Stimulated activated CD8-positive, alpha-beta memory T cell treated with anti-CD3 and anti-CD28 coated beads, Interleukin-12 subunit alpha, Interleukin-12 subunit beta, amount 100 ng/mL, for 24 hours (primary cell): ENCODE measurements around the gene PHF20.
"Not testable (repeated sequence)": the region's sequence is repeated elsewhere in the genome, so short reads cannot be mapped to it uniquely, and the experiment has no call there.

Source experiments
- DNase-seq: peaks from one replicate; pipeline ENCODE4 v3.0.0-alpha.2; 2020; ENCODE audit errors: extremely low read depth

Gene PHF20

DNA sequence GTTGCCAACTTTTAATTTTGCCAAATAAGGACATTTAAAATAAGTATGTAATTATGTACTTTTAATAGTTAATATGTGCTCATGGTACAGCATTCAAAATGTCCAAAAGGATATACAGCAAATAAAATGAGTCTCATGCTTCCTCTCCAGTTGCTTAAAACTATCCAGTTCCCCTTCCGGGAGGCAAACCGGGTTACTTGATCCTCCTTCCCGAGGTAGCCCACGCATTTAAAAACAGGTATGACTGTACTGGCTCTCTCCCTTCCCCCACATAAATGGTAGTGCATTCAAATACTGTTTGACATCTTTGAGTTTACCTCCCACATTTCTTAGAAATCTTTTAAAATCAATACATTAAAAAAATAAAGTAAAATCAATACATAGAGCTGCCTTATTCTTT is 66.4 kb downstream of the PHF20 start:
- no peak for DNase-seq

DNA sequence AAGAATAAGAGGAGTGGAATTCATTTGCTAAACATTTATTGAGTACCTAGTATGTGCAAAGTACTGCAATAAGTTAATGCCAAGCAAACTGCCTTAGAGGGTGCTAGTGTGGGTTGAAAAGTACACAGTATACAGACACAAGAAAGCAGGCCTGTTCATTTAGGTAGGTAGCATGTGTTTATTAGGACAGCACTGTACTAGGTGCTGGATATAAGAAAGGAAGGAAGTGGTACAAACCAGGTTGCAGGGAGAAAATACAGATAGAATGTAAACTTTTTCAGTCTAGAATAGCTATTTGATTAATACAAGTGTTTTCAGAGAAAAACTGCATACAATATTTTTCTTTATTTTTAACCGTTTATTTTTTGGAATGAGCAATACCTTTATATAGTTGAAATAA is 68.1 kb downstream of the PHF20 start:
- no peak for DNase-seq

DNA sequence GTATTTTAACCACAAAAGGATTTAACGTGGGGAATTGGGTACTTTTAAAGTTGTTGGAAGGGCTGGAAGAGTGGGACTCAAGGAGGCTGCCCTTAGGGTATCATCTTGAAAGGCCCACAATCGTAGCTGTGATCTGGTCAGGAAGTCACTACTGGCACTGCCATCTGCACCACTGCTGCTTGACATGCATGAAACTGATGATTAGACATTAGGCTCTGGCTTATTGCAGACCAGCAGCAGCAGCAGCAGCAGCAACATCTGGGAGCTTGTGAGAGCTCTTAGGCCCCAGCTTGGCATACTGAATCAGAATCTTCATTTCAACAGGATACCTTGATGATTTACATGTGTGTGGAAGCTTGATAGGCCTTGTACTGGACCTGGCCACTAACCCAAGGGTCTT is 68.6 kb downstream of the PHF20 start:
- no peak for DNase-seq

DNA sequence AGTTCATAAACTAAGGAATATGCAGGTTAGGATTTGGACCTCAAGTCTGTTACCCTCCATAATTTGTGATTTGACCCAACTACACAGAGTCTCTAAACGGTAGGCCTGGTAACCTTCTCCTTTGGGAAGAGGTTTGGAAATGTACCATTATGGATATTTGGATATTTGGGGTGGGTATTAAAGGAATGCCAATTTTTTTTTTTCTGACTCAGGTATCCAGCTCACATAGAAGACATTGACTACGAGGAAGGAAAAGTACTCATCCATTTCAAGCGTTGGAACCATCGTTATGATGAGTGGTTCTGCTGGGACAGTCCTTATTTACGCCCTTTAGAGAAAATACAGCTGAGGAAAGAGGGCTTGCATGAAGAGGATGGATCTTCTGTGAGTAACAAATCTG is 70.5 kb downstream of the PHF20 start:
- no peak for DNase-seq

DNA sequence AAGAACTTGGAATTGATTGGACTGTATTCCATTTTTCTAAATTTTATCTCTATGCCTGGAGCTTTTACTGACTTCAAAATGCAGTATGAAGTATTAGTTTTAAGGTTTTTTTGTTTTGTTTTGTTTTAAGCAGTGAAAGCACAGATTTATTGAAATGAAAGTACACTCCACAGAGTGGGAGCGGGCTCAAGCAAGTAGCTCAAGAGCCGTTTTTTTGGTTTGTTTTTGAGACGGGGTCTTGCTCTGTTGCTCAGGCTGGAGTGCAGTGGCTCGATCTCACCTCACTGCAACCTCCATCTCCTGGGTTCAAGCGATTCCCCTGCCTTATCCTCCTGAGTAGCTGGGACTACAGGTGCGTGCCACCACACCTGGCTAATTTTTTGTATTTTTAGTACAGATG is 72.1 kb downstream of the PHF20 start:
- not testable (repeated sequence) for DNase-seq

DNA sequence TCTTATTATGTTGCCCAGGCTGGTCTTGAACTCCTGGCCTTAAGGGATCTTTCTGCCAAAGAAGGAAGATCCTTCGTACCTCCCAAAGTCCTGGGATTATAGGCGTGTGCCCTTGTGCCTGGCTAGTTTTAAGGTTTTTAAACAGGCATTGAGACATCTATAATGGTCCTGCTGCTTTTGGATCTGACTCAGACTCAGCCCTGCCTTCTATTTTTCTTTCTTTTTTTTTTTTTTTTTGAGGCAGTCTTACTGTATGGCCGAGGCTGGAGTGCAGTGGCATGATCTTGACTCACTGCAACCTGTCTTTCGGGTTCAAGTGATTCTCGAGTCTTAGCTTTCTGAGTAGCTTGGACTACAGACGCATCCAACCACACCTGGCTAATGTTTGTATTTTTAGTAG is 73.7 kb downstream of the PHF20 start:
- DNase-seq, result no peak

DNA sequence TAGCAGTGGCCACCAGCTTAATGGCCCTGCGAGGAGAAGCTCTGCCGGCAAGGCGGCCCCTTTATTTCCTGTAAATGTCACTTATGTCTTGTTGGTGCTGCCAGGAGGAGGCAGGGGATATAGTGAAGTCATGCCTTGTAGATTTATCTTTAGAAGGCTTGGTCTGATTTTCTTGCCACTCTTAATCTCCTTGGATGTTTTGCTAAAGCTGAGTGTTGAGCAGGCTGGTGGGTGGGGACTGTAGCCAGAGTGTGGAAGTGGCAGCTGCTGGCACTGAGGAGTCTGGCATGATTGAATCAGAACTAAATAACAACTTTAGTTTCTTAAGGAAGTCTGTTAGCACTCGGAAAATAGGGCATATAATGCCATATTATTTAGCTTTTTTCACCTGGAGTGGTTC is 77.9 kb downstream of the PHF20 start:
- DNase-seq, result no peak

DNA sequence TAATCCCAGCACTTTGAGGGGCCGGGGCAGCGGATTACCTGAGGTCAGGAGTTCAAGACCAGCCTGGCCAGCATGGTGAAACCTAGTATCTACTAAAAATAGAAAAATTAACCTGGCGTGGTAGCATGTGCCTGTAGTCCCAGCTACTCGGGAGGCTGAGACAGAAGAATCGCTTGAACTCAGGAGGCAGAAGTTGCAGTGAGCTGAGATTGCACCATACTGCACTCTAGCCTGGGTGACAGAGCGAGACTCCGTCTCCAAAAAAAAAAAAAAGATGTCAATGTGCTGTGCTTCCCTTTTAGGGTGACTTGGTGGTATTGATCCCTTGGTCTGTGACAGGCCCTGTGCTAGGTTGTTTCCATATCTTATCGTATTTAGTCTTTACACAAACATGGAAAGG is 79.8 kb downstream of the PHF20 start:
- DNase-seq, result not testable (repeated sequence)

DNA sequence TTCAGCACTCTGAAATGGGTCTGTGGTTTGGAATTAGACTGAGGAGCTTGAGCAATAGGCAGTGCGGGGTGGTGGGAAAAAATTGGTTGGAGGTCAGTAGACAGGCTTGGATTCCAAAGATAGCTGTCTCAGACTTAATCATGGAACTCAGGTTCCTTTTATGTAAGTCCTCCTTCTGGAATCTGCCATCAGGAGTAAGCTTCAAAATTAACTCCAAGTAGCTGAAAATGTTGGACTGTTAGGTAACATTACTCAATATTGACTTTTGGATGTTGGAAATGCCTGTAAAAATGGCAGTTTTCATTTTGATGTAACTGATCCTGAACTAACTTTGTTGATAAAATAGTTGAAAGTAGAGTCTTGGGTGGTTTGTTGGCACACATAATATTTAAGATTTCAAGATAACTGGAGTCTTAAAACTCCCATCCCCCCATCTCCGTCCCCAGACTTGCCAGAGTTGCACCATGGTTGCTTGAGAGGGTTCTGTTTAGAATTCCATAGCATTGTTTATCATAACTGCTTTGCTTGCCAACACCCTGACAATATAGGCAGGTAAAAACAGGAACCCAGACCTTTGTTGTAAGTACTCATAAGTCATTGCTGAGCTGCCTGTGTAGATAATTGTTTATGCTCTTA is 83.0 kb downstream of the PHF20 start:
- no peak for DNase-seq

DNA sequence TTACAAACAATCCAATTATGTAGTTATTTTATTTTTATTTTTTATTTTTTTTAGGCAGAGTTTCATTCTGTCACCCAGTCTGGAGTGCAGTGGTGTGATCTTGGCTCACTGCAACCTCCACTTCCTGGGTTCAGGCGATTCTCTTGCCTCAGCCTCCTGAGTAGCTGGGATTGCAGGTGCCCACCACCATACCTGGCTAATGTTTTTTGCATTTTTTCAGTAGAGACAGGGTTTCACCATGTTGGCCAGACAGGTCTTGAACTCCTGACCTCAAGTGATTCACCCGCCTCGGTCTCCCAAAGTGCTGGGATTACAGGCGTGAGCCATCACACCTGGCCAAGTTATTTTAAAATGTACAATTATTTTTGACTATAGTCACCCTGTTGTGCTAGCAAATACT is 83.8 kb downstream of the PHF20 start:
- not testable (repeated sequence) for DNase-seq

DNA sequence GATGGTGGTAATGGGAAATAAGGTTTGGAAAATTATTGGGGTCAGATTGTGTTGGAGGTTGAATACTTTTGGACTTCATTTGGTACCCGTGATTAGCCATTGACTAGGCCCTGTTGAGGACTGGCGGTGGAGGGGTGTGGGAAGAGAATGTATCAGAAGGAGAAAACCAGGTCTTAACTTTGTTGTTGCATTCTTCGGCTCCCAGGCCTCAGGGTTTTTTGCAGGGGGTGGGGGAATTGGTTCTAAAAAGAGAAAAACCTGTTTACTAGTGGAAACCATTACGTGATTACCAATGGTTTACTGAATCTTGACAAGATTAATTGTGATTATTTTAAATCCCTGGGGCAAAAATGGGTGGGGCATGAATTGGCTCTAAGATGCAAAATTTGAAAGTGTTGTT is 85.1 kb downstream of the PHF20 start:
- DNase-seq, result no peak

DNA sequence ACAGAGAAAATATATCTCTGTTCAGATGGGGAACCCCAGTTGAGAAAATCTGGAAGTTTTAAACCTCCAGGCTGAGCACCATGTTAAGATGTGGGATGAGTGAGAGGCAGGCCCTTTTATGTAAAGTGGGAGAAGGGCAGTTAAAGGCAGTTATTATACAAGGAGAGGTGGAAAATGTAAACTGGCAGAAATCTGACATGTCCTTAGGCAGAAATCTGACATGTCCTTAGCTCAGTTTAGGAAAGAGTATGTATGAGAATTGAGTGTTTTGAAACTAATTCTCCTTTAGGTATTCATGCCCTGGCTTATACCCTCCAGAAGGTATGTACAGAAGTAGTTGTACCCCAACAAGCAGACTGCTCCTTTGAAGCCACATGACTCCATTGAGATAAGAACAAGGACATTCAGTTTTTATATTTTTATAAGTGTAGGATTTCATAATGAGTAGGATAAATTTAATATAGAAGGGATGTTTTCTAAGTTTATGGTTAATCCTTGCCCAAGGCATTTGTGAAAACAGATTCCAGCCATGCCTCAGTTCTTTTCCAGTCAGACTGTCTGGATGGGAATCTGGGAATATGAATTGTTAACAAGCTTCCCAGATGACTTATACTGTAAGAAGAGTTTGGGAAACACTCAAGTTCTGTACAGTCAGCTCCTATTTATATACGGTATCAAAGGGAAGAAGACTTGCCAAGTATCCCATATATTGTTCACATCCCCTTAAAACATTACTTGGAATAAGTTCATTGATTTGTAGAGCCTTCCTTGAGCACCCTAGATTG is 94.8 kb downstream of the PHF20 start:
- no peak for DNase-seq

DNA sequence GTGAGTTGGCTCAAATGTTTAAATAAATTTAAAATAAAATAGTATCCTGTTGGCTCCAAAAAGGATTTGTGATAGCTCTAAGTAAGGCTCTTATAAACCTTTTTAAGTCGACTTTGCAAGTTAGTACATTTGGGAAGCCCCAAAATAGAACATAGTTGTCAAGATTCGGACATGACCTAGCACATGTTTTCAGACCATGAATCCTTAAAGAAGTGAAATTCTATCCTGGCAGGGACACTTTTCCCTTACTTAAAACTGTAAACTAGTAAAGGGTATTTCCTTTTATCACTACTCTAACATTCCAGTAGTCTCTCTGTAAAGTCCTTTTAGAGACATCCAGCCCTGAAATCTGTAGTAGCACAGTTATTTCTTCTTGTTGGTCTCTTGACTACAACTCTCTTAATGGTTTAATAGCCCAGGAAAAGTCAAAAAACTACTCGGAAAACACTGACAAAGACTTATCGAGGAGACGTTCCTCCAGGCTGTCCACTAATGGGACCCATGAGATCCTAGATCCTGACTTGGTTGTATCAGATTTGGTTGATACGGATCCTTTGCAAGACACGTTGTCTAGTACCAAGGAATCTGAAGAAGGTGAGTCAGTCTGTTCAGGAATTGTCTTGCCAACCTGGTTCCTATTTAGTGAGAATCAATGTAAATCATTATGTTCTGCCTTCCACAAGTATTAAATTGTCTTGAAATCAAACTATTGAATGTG is 98.9 kb downstream of the PHF20 start:
- DNase-seq, result no peak

DNA sequence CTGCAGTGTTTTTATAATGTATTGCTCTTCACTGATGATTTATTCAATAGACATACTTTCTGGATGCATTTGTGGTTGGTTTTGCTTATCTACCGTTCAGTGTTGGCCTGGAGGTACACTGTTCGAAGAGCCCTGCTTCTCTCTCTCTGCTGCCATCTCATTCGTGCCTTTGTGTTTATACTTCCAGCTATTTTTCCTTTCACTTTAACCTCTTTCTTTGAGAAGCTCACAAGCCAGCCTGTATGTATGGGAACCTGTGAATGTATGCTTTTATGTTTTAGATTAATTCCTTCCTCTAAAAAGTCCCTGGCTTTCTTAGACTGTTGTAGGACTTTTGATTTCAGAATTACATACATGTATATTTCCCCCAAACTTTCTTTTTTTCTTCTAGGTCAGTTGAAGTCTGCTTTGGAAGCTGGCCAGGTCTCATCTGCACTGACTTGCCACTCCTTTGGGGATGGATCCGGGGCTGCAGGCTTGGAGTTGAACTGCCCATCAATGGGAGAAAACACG is 99.5 kb downstream of the PHF20 start:
- no peak for DNase-seq

DNA sequence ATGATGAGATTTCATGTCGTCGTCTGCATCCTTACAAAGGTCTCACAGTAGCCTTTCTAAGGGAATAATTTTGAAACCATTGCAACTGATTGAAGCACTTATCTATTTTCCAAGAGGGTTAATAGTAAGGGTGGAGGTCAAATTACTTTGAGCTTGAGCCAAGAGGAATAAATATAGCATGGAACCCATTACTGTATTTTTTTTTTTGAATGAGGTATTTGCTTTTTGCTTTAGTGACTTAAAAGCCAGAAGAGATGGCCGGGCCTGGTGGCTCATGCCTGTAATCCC is 104.2 kb downstream of the PHF20 start:
- no peak for DNase-seq

DNA sequence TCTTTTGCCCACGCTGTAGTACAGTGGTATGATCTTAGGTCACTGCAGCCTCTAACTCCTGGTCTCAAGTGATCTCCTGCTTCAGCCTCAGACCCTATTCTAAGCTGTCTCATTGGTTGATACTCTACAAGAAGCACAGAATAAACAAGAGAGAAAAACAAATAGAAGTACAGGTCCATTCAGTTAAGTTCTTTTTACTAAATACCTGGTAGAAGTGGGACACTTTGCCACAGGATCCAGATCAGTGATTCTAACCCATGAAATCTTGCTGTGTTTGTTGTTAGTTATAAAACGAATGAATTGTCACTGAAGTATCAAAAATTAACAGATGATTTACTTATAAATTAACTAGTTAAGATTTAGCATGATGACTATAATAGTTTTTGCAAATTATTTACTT is 105.8 kb downstream of the PHF20 start:
- no peak for DNase-seq

DNA sequence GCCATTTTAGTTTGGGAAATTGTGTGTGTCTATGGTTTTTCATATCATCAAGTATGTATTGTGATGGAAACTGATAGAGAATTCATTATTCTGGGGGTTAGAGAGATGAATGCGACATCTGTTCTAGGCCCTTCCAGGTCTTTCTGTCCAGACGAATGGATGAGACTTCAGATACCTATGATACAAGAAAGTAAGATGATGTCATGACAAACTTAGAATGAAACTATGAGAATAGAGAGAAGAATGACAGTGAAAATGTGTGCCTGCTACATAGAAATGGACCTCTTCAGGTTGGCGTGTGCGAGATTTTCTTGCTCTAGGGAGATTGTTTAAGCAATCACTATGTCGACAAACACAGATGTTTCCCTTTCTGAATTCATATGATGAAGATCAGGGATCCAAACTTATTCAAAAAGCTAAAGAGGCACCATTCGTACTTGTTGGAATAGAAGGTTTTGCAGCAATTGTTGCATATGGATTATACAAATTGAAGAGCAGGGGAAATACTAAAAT is 106.4 kb downstream of the PHF20 start:
- DNase-seq, result no peak

DNA sequence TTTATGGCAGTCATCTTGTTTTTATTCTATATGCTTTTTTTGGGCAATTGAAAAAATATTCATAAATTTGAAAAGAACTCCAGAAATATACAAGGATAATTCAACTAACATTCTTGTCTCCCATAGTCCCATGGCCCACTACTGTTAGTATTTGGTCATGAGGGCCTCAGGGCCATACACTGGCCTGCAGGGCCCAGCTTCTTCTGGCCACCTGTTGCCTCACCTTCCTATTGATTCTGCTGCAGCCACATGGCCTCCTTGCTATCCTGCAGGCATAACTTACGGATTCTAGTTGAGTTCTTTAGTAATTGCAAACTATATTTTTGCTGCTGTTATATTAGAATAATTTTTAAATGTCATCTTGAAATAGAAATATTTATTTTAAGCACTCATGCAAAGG is 109.9 kb downstream of the PHF20 start:
- DNase-seq, result no peak

DNA sequence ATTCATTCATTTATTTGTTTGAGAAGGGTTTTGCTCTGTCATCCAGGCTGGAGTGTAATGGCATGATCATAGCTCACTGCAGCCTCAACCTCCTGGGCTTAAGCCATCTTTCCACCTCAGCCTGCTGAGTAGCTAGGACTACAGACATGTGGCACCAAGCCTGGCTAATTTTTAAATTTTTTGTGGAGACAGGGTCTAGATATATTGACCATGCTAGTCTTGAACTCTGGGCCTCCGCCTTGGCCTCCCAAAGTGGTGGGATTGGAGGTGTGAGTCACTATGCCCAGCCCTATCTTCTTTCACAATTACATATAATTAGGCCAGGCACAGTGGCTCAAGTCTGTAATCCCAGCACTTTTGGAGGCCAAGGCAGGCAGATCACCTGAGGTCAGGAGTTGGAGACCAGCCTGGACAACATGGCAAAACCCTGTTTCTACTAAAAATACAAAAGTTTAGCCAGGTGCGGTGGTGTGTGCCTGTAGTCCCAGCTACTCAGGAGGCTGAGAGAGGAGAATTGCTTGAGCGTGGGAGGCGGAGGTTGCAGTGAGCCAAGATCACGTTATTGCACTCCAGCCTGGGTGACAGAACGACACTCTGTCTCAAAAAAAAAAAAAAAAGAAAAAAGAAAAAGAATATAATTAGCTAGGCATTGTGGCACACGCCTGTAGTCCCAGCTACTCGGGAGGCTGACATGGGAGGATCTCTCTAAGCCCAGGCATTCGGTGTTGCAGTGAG is 110.8 kb downstream of the PHF20 start:
- DNase-seq, result not testable (repeated sequence)

DNA sequence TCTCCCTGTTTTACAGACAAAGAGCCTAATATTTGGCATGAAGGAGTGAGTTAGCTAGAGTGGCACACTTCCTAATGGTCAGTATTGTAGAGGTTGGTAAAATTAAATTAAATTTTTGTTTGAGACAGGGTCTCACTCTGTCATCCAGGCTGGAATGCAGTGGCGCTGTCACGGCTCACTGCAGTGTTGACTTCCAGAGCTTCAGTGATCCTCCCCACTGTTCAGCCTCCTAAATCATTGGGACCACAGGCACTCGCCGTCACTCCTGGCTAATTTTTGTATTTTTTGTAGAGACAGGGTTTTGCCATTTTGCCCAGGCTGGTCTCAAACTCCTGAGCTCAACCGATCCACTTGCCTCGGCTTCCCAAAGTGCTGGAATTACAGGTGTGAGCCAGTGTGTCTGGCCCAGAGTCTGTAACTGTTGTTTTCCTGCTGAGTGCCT is 111.5 kb downstream of the PHF20 start:
- DNase-seq, result no peak

DNA sequence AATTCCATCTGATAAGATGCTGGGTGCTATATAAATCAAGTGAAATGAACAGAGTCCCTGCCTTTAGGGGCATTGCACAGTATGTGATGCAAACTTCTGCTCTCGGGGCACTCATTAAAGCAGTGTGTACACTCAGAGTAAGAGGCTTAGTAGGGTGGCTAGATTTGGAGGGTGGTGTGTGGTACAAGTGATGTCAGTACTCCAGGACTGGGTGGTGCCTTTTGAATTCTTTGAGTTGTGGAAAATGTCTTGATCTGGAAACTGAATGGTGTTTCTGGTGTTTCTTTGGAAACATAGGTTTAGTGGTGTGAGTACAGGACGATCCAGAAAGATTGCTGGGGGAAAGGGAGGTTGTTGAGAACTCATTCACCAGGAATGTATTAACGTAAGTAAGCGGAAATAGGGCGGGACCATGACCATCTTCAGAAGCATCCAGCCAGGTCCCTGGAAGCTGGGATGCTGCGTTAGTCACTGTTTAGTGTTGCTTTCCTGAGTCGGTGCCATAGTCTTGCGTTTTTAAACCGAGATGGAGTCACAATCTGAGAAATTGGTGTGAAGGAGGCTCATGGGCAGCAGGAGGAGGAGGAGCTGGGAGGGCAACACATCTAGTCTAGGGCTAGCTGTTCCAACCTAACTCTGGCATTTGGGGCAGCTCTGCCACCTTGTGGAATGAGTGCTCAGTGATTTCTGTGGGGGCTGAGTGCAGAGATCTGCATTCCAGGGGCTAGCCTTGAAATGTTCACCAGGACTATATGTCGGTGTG is 112.1 kb downstream of the PHF20 start:
- DNase-seq, result no peak
